MM.1S (cell line): ENCODE measurements around the gene CSTPP1.

ENCODE experiments used
- EZH2 ChIP-seq: fragments of 300-600 bp; sonication (generic); optimal IDR thresholded peaks from 2 replicates; pipeline ENCODE3; 2017; ENCODE audit warnings: low read depth, mild to moderate bottlenecking, antibody characterized with exemption, low read length, mixed read lengths
- TF ChIP-seq, protein P1 (sequence below): fragments of 300-600 bp; sonication (generic); IDR thresholded peaks from 2 replicates; pipeline ENCODE4 v1.5.1; 2016; ENCODE audit warnings: antibody characterized with exemption, low read length, mixed read lengths

- TF ChIP-seq, protein P1, sequence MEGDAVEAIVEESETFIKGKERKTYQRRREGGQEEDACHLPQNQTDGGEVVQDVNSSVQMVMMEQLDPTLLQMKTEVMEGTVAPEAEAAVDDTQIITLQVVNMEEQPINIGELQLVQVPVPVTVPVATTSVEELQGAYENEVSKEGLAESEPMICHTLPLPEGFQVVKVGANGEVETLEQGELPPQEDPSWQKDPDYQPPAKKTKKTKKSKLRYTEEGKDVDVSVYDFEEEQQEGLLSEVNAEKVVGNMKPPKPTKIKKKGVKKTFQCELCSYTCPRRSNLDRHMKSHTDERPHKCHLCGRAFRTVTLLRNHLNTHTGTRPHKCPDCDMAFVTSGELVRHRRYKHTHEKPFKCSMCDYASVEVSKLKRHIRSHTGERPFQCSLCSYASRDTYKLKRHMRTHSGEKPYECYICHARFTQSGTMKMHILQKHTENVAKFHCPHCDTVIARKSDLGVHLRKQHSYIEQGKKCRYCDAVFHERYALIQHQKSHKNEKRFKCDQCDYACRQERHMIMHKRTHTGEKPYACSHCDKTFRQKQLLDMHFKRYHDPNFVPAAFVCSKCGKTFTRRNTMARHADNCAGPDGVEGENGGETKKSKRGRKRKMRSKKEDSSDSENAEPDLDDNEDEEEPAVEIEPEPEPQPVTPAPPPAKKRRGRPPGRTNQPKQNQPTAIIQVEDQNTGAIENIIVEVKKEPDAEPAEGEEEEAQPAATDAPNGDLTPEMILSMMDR, result no peak
- TF ChIP-seq EZH2, result no peak
Observed at GRCh38 chr11:47055534-47055933, 119.0 kb downstream of the CSTPP1 start.
